Measurements from ENCODE around the gene TMEM203.

The TMEM203 gene

GRCh38 chr9:137241490-137242268 lies 36.2 kb upstream of the TMEM203 start:
- FAIRE-seq, result no peak

DNA sequence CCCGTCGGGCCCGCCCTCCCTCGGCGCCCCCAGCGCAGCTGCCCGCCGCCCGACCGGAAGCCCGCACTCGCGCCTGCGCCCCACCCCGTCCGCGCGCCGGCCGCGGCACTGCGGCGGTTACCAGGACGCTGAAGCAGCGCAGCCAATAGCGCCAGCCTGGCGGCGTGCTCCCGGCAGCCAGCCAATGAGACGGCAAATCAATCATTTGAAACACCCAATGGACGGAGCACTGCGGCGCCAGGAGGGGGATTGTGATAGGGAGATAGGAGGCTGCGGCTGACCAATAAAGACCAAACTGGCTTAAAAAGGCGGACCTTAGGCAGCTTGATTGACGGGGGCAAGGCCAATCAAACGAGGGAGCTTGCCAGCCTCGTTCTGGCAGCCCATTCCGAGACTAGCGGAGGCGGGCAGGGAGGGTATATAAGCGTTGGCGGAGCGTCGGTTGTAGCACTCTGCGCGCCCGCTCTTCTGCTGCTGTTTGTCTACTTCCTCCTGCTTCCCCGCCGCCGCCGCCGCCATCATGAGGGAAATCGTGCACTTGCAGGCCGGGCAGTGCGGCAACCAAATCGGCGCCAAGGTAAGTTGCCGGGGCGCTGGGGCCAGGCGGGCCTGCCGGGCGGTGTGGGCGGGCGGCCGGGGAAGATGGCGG lies 35.5 kb upstream of the TMEM203 start, which contains the start of gene TUBB4B:
Gene TUBB4B (plus strand): TSS at position 447 of the 649 bp plus-strand sequence. CDS start 74 bp downstream, at position 521.
- peak; percentile 98 for FAIRE-seq

DNA sequence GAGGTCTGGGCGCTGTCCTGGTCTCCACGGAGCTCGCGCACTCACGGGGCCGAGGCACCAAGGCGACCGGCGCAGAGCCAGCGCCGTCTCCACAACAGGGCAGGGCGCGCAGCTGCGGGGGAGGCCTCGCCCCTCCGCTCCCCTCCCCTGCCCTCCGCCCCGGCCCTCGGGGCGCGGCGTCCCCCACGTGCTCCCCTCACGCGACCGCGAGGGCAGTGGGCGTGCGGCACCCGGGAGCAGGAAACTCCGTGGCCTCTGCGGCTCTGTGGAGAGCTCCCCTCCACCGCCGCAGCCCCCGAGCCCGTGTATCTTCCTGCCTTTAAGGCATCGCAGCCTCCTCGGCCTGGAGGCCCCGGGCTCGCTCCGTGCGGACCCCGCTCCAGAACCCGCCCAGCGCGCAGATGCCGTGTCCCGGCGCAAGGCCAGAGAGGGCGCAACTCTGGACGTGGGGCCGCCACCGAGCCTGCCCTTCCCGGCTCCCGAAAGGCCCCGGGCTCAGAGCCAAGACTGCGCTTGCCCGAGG lies 34.9 kb upstream of the TMEM203 start:
- FAIRE-seq, result no peak

- peak; percentile 88 for FAIRE-seq
These were observed 34.2 kb upstream of the TMEM203 start for GRCh38 chr9:137239541-137240200.

DNA sequence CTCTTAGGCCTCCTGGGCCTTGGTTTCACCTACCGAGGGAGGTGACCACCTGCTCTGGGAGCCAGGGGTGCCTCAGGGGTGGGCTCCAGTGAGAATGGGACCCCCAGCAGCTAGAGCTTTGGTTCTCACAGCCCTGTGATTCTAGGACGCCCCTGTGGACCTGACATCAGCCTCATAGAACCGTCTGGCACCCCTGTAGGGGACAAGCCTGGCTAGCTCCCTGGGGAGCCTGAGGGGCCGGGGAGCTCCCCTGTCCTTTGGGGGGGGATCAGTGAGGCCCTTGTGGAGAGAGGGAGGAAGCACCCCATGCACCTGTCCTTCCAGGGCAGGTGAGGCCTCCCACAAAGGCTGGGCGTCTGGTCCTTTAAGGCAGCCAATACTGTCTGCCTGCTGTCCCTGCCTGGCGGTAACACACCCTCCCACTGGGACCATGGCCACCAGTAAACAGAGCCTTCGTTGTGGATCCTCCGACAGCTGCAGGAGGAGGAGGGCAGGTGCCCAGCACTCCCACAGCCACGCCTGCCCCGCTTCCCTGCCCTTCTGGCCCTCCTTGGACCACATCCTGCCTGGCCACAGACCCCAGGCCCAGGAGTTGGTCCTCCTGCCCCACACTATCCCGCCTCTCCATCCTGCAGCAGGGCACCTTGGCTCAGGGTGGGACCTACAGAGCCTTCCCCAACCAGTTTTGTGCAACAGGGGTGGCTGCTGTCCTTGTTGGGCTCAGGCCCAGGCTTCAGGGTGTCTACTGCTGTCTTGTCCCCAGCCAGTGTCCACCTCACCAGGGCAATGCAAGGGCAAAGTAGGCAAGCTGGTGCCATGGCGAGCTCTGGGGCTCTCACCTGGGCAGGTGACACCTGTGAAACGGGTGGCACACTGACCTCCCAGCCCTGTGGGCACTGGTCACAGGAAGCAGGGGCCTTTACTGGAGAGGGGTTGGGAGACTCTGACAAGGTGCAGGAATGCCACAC lies 32.6 kb upstream of the TMEM203 start:
- FAIRE-seq, result no peak

- no peak for FAIRE-seq
These were observed 31.5 kb upstream of the TMEM203 start for GRCh38 chr9:137236936-137237421.

- no peak for FAIRE-seq
These were observed 30.9 kb upstream of the TMEM203 start for GRCh38 chr9:137236238-137236935.

DNA sequence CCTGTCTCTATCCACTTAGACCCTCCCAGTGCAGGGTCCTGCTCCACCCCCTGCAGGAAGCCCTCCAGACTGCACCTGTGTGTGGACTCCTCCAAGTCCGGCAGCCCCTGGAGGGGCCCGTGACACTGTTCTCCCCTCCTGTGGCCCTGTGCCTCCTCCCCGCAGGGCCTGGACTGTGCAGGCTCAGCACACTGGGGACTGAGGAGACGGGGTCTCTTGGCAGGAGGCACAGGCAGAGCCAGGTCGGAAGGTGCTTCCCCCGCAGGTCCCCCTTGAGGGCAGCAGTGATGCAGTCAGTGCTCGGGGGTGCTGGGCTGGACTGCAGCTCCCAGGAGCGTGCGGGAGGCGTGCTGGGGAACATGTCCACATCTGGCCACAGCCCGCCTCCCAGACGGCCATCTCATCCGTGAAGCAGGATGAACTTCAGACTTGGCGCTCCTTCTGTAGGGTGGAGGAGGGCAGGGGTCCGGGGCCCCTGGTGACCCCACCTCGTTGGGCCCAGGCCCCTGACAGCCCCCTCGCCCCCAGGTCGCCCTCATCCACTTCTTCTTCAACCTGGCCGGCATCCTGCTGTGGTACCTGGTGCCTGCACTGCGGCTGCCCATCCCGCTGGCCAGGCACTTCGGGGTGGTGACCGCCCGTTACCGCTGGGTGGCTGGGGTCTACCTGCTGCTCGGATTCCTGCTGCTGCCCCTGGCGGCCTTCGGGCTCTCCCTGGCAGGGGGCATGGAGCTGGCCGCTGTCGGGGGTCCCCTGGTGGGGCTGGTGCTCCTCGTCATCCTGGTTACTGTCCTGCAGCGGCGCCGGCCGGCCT lies 30.2 kb upstream of the TMEM203 start:
- no peak for FAIRE-seq

DNA sequence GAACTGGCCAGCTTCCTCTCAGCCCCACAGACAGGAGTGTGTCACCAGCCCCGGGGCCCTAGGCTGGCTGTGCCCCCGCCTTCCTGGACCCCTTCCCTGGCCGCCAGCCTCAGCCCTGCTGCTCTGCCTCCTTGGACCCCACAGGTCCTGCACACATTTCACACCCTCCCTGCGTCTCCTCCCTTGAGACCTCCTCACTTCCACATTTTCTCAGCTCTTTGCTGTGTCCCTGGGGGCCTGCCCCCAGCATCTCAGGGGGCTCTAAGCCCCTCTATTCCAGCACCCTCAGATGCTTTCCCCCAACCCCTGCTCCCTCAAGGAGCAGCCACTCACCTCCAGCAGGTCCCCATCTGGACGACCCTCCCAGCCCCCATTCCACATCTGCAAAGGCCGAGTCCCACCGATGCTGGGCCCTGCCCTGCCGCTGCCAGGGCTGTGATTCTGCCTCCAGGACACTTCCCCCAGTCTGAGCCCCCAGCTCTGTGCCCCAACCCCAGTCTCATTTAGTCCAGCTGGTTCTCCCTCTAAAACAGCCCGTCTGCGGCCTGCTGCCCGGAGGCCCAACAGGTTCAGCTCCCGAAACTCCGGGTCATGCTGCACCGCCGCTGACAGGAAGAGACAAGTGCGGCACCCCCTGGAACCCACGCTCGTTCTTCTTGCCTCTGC lies 29.4 kb upstream of the TMEM203 start:
- no peak for FAIRE-seq

- FAIRE-seq, result no peak
These were observed 28.7 kb upstream of the TMEM203 start for GRCh38 chr9:137234055-137234697.

GRCh38 chr9:137233143-137233980 lies 27.9 kb upstream of the TMEM203 start:
- FAIRE-seq, result no peak

GRCh38 chr9:137232510-137232909 lies 27.1 kb upstream of the TMEM203 start:
- FAIRE-seq, result no peak

- FAIRE-seq, result no peak
These were observed 26.7 kb upstream of the TMEM203 start for GRCh38 chr9:137232101-137232500.

- no peak for FAIRE-seq
These were observed 26.1 kb upstream of the TMEM203 start for GRCh38 chr9:137231372-137232039.

- FAIRE-seq, result no peak
These were observed 25.4 kb upstream of the TMEM203 start, which contains the start of gene SLC34A3 for GRCh38 chr9:137230705-137231371. TSS of gene SLC34A3 (plus strand) at chr9:137230901. CDS start at chr9:137231703, 802 bp downstream.

- no peak for FAIRE-seq
These were observed 24.7 kb upstream of the TMEM203 start for GRCh38 chr9:137229903-137230704.

Measured in endometrium (tissue), 2 donors.